Activated CD8-positive, alpha-beta memory T cell treated with anti-CD3 and anti-CD28 coated beads, Interleukin-2, amount 50 U/mL, for 1 hour (primary cell): ENCODE results near the gene MEX3D.

Source experiments
- DNase-seq: peaks from one replicate; pipeline ENCODE4 v3.0.0-alpha.2; 2020; ENCODE audit errors: extremely low read depth

MEX3D gene

GRCh38 chr19:1593501-1593772, 25.3 kb upstream of the MEX3D start:
- no peak for DNase-seq

- no peak for DNase-seq
These were observed 24.8 kb upstream of the MEX3D start, which contains the start of gene MBD3 for GRCh38 chr19:1592755-1593500. TSS of gene MBD3 (minus strand) at chr19:1592865. CDS start at chr19:1592631, 234 bp downstream.

GRCh38 chr19:1592024-1592754, 24.1 kb upstream of the MEX3D start:
- DNase-seq, result no peak

- DNase-seq, result no peak
These were observed 23.4 kb upstream of the MEX3D start for GRCh38 chr19:1591421-1592023.

GRCh38 chr19:1590641-1591397, 22.7 kb upstream of the MEX3D start:
- no peak for DNase-seq

DNA sequence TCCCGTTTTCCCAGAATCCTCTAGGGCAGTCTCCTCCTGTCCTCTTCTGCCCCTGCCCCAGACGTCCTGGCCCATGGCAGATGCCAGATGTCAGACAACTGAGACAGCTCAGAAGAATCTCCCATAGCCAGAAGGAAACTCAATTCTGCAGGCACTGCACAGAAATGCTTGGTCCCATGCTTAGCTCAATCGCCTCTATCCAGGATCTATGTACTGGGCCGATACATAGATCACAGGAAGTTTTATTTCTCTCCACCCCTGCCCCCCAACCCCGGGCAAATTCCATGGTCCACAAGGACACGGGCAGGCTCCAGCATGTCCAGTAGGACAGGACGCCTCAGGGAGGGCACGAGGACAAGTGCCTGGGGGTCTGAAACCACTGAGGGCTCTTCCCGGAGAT, 19.7 kb upstream of the MEX3D start:
- no peak for DNase-seq

DNA sequence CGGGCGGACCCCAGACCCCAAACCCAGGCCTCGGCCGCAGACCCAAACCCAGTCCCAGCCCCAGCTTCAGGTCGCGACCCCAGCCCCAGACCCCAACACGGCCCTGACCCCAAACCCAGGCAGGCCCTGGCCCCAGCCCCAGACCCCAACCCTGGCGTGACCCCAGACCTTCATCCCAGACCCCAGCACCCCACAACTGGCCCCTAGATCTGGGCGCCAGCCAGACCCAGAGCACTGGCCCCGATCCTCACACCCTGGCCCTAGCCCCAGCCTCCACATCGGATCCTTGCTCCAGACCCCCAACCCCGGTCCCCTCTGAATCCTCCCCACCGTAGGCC, 17.1 kb upstream of the MEX3D start:
- no peak for DNase-seq

GRCh38 chr19:1584500-1585242, 16.5 kb upstream of the MEX3D start:
- DNase-seq, result no peak

DNA sequence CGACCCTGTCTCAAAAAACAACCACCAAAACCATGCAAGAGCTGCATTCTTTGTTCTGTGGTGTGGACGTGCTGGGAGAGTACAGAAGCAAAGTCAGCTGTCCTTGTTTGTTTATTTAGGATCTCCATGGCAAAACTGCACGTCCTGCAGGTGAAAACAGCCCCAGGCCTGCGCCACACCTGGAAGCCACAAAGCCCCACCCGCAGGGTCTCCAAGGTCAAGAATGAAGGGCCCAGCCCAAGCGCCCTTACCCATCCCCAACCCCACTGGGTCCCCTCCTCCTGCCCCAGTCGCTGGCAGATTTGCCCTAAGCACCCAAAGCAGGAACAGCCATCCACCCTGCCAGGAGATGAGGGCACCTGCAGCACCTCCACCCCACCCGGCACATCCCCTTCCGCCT, 14.1 kb upstream of the MEX3D start:
- DNase-seq, result no peak

- DNase-seq, result no peak
These were observed 12.8 kb upstream of the MEX3D start for GRCh38 chr19:1580957-1581356.

DNA sequence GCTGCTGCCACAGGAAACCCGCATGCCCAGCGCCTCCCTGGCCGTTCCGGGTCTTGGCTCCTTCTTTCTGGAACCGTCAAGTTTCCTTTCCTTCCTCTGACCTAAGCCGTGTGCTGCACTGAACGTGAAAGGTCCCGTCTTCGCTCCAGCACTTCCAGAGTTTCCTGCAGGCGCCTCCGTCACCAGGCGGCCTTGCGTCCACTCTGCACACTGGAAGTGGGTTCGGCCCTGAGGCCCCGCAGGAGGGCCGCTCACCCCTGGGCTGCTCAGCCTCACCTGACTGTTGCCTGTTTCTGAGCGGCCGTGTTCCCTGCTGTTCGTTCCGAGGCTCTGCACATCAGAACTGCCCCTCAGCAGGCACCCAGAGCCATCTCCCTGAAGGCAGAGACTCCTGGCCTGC, 12.3 kb upstream of the MEX3D start:
- no peak for DNase-seq

DNA sequence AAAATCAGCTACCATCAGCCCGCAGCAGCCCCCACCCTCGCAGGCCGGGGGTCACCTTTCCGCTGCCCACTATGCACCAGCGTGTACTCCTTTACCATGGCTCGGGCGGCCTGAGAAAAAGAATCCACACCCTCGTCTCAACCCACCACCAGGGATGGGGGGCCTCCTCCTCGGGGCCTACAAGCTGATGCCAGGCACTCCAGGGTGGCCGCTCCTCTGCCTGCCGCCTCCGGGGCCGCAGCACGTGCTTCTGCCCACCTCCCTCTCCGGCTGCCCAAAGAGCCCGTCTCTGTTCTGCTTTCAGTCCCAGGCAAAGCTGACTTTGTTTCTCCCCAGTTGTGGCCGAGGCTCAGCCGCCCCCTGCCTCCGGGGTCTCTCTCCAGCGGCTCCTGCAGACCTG, 11.1 kb upstream of the MEX3D start:
- DNase-seq, result no peak

GRCh38 chr19:1577929-1578618, 9.9 kb upstream of the MEX3D start:
- DNase-seq, result no peak

GRCh38 chr19:1577090-1577928, 9.2 kb upstream of the MEX3D start:
- no peak for DNase-seq

- no peak for DNase-seq
These were observed 8.3 kb upstream of the MEX3D start for GRCh38 chr19:1576242-1577089.

DNA sequence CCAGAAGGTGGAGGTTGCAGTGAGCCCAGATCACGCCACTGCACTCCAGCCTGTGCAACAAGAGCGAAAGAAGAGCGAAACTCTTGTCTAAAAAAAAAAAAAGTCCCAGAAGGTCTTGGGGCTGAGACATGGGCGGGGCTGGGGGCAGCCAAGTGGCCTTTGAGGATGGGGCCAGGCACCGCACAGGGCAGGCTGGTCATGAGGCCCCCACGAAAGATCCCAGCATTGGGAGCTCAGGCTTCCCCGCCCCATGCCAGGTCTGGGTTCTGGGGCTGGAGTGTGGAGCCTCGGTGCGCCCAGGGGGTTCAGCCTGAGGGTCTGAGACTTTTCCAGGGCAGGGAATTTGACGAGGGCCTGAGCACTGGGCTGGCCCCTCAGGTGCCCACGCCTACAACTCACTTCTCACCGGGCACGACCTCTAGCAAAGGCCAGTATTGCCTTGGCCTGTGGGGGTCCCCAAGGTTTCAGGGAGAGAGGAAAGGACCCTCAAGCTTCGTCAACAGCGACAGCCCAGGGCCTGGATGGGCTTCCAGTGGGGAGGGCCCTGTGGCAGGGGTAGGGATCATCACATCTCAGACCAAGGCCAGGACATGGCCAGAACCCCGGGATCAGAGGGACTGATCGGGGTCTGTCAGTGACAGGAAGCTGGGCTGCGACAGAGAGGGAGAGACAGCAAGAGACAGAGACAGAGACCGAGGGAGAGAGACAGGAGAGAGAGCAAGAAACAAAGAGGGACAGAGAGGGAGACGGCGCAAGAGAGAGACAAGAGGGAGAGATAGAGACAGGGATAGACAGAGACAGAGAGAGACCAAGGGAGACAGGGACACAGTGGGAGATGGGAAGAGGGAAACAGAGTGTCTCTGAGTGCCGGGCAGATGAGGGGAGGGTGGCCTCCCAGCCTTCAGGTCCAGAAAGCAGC, 7.5 kb upstream of the MEX3D start:
- no peak for DNase-seq

- DNase-seq, result no peak
These were observed 6.4 kb upstream of the MEX3D start for GRCh38 chr19:1574354-1575136.

DNA sequence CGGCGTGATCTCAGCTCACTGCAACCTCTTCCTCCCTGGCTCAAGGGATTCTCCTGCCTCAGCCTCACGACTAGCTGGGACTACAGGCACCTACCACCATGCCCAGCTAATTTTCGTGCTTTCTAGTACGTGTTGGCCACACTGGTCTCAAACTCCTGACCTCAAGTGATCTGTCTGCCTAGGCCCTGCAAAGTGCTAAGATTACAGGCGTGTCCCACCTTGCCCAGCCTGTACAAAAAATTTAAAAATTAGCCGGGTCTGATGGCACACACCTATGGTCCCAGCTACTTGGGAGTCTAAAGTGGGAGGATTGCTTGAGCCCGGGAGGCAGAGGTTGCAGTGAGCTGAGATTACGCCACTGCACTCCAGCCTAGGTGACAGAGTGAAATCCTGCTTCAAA, 4.7 kb upstream of the MEX3D start:
- no peak for DNase-seq
